SH-SY5Y (cell line): ENCODE results near the gene PARD3.

Source experiments
- GATA2 ChIP-seq: IDR thresholded peaks from 2 replicates; pipeline ENCODE4 v1.6.1; 2011; ENCODE audit warnings: mild to moderate bottlenecking, low read depth, low read length
- GATA3 ChIP-seq: IDR thresholded peaks from 2 replicates; pipeline ENCODE4 v1.6.1; 2011; ENCODE audit warnings: low read depth, mild to moderate bottlenecking, low read length, moderate library complexity

Gene PARD3

DNA sequence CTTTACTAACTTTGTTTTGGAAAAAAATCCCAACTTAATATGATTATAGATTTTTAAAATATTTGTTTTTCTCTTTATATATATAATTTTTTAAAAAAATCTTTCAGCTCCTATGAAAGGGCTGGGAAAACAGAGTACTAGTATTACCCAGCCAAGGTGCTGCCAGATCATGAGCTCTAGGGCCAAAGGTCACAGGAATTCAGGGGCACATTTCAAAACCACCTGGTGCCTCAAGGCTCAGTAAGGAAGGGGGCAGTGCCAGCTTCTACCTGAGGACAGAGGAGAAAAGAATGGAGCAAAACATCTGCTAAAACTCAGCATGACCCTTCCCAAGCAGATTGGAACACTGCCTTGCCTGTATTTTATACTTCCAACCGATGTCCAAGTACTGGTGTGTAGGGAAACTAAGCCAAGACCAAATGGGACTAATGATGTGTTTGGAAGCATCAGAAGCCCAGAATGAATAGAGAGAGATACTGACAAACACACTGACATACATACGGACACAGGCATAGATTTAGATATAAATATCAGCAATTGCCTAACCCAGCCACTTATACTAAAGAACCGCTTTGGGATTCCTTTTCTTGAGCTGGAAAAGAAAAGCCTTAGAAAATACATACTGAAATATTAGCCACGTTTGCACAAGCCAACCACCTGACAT lies 667.3 kb downstream of the PARD3 start:
- TF ChIP-seq GATA2 (no peak), GATA3 (no peak)

- TF ChIP-seq GATA2: no peak
- no peak for TF ChIP-seq GATA3
These were observed 669.4 kb downstream of the PARD3 start for GRCh38 chr10:34145715-34146114.

DNA sequence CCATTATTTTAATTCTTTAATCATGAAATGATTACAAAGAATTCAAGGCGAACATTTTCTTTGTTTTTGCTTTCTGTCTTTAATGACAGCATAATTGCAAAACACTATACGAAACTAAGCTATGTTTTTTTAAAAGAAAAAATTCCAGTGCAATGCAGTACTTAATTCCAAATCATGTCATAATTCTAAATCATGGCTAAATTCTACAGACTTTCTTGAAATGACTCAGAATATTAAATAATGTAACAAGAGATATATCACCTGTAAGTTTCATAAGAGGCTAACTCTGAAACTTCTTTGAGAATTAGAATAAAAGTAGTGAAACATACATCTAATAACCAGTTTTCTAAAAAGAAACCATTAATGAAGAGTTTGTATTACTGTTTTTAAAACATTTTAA lies 671.6 kb downstream of the PARD3 start:
- no peak for TF ChIP-seq GATA2
- TF ChIP-seq GATA3: no peak

GRCh38 chr10:34141032-34141680 lies 673.9 kb downstream of the PARD3 start:
- no peak for TF ChIP-seq GATA3
- no peak for TF ChIP-seq GATA2

DNA sequence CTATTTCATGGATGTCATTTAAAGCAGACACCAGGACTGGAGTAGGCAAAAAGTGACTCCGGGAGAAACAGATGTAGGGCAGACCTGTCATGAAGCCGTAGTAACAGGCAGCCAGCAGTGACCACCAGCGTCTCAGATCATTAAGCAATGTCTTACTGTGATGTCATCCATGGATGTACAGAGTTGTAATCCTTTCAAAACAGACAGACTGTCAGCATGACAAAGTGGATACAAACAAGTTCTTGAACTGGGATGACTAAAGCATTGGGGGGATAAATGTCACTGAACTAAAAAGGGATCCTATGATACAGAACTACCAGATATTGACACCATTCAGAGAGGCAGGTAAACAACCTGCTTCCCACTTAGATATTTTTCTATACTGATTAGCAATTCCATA lies 675.5 kb downstream of the PARD3 start:
- no peak for TF ChIP-seq GATA3
- TF ChIP-seq GATA2: no peak

DNA sequence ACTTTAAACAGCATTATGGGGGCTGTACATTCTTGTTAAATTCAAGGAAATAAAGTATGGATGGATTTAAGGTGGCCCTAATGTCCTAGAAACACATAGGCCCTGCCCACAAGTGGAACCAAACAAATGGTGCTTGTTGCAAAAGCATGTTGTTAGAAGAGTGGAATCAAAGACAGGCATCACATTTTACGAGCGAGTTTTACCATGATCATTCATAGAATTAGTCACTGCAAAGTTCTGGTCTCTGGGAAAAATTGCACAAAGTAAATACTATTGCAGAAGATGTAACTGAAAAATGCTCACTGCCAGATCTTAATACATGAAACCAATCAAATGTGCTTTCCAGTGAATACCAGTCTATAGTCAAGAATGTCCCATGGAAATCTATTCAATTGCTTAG lies 677.1 kb downstream of the PARD3 start:
- TF ChIP-seq GATA3 (no peak), GATA2 (no peak)

GRCh38 chr10:34137201-34137600 lies 677.9 kb downstream of the PARD3 start:
- no peak for TF ChIP-seq GATA2
- no peak for TF ChIP-seq GATA3

- TF ChIP-seq GATA3 (no peak), GATA2 (no peak)
These were observed 679.6 kb downstream of the PARD3 start for GRCh38 chr10:34135515-34135914.

DNA sequence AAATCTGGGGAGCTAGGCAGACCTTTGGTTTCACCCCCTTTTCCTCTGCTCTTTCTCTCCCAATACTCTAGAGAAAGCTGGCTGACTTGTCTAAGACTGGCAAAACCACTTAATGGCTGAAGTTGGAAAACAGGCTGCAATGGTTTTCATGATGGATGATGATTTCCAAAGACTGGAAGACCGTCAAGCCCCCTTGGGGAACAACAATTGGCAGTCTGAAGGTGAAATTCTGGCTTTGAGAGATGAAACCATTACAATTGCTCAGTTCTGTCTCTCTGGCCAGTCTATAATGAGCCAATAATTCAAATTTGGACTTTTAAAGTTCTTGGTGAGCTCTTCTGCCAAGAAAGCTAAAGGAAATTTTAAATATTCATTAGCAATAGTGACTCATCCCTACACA lies 680.5 kb downstream of the PARD3 start:
- TF ChIP-seq GATA3 (no peak), GATA2 (no peak)

DNA sequence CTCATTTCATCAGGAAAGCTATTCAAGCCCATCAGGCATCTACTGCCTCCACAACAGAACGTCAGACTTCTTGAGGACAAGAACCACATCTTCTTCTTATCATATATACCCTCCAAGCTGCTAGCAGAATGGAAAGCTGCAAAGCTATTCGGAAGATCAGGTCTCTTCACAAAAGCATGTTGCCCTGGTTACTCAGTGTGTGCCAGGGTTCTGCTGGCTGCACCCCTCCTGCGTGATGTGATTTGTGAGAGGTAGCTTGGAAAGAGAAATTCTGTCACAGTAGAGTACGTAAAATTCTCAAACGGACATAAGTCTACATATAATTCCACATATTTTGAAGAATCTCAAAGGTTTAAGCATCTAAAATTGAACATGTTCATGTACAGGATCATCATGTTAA lies 681.7 kb downstream of the PARD3 start:
- TF ChIP-seq GATA2 (no peak), GATA3 (no peak)

DNA sequence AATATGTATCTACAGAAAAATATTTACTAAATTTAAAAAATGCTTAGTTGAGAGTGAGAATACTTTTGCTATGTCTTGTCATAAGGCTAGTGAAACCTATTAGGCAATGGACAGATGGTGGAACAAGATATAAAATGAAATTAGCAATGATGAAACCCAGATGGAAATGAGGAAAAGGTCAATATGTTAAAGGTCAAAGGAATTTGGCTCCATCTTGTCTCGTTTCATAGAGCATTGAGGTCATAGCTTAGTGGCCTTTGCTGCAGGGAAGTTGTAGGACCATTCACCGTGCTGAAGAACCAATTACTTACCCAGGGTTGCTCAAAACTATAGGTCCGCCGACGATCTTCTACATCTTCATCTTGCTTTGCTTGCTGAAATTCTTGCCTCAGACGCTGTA lies 683.9 kb downstream of the PARD3 start:
- TF ChIP-seq GATA2 (0 out of 2 replicates have a peak, but pooled peaks have one; percentile 22), GATA3 (no peak)

- TF ChIP-seq GATA3 (no peak), GATA2 (no peak)
These were observed 687.4 kb downstream of the PARD3 start for GRCh38 chr10:34127676-34128075.

DNA sequence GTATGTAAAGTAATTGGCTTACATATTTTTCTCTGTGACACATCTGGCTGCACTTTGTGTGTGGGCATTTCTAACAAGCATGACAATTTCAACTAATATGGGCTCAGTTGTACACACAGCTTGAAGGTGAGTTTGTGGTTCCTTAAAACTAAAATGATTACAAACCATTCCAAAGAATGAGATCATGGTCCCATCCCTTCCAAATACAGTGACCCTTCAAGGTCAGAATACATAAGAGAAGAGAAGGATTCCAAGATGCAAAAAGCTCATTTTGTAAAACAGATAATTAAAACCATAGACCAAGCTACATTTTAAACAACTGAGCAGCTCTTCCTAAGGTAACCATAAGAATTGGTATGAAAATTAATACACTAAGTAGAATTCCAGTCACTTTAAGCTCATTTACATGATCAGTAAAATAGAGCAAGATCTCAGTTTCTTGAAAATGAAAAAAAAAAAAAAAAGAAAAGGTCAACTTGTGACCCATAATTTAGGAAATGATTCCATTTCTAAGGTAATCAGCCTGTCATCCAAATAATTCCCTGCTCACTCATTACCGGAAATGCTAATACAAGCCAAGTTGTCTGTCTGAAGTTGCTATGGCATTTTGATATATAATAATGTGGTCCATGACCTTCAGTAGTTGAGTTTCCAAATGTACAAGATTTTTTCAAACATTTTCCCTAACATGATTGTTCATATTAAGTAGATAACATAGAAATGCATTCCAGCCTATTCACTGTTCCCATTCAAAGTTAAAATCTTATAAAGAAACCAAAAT lies 688.5 kb downstream of the PARD3 start:
- no peak for TF ChIP-seq GATA3
- TF ChIP-seq GATA2: no peak

DNA sequence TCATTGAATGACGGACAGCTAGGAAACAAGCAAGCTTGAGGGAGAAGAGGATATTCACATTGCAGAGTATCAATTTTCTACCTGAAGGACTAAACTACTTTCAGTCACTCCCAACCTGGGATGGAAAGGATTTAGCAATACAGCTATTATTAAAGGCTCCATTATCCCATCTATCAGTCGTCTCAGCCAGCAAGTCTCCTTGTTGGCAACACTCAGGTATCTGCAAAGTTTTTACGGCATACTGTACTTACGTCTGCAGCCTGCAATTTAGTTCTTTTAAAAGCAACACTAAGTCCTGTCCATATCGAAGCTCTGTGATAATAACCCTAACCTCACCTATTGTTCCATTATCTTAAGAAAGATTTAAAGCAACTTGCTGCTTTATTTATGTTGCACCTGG lies 689.4 kb downstream of the PARD3 start:
- no peak for TF ChIP-seq GATA2
- TF ChIP-seq GATA3: no peak
